Caco-2 (cell line): ENCODE results near the gene GRIN2D. TPM values are rescaled to one million over a fixed set of nuclear protein-coding genes. Genes with fewer than 3 reads are reported as not detected.

Experiments used
- BruUV-seq: library from RNA; stranded (reverse); fragments of 400-500 nt; replicated peaks from 2 replicates; lab custom pipeline; 2021; lab: Mats Ljungman, UMichigan
- CTCF ChIA-PET: fragments of 300-600 bp; sonication (Branson Sonifier 250); formaldehyde crosslinking; loops from one replicate; lab custom pipeline; 2022; ENCODE audit warnings: antibody characterized with exemption; lab: Charles Lee
- POLR2A ChIA-PET: fragments of 300-600 bp; sonication (Branson Sonifier 250); formaldehyde crosslinking; loops from one replicate; lab custom pipeline; 2022; ENCODE audit warnings: antibody characterized with exemption; lab: Charles Lee
- DNase-seq, 2 experiments: peaks; one replicate each; pipeline versions ENCODE4 v3.0.0 to v3.0.0-alpha.2; 2020 to 2022
- H3K27me3 ChIP-seq: replicated peaks from 2 replicates; pipeline ENCODE4 v1.6.0; 2011; ENCODE audit warnings: low read length; ENCODE audit not compliant: control insufficient read depth, insufficient read depth
- H3K36me3 ChIP-seq: 2 replicates; pipeline ENCODE4 v1.5.1; 2011; ENCODE audit warnings: low read length; ENCODE audit not compliant: control insufficient read depth, insufficient read depth
- H3K4me1 ChIP-seq: fragments of 250-450 bp; sonication (Bioruptor Pico); 2 replicates; pipeline ENCODE4 v1.5.1; 2020; ENCODE audit warnings: mild to moderate bottlenecking
- H3K4me3 ChIP-seq: 2 replicates; pipeline ENCODE4 v1.5.1; 2011; ENCODE audit warnings: low read depth, mild to moderate bottlenecking, control low read depth, low read length
- H3K9me3 ChIP-seq: fragments of 250-450 bp; sonication (Bioruptor Pico); 2 replicates; pipeline ENCODE4 v1.5.1; 2020; ENCODE audit warnings: mild to moderate bottlenecking, moderate library complexity
- H3K27ac Mint-ChIP-seq: one replicate; pipeline ENCODE4 v1.8.0; 2022; ENCODE audit warnings: mixed read lengths; ENCODE audit not compliant: unreplicated experiment
- H3K27me3 Mint-ChIP-seq: one replicate; pipeline ENCODE4 v1.8.0; 2022; ENCODE audit warnings: mixed read lengths; ENCODE audit not compliant: insufficient read depth, unreplicated experiment
- H3K36me3 Mint-ChIP-seq: one replicate; pipeline ENCODE4 v1.8.0; 2022; ENCODE audit warnings: mild to moderate bottlenecking, mixed read lengths; ENCODE audit not compliant: insufficient read depth, unreplicated experiment
- H3K4me1 Mint-ChIP-seq: one replicate; pipeline ENCODE4 v1.8.0; 2022; ENCODE audit warnings: low read depth, mixed read lengths; ENCODE audit not compliant: unreplicated experiment
- H3K4me3 Mint-ChIP-seq: one replicate; pipeline ENCODE4 v1.8.0; 2022; ENCODE audit warnings: mild to moderate bottlenecking, moderate library complexity, mixed read lengths; ENCODE audit not compliant: unreplicated experiment
- H3K9me3 Mint-ChIP-seq: one replicate; pipeline ENCODE4 v1.8.0; 2022; ENCODE audit warnings: mixed read lengths; ENCODE audit not compliant: unreplicated experiment
- intact Hi-C: fragments of 100-400 bp; cut with micrococcal nuclease; formaldehyde crosslinking; loops from one replicate; pipeline ENCODE4 v1.10.0; 2022; ENCODE audit not compliant: unreplicated experiment
- total RNA-seq: library from RNA; stranded (reverse); gene quantifications from 2 replicates; pipeline ENCODE4 v1.2.3, GENCODE V29; 2022
- TF ChIP-seq, protein P1 (sequence below), 2 experiments: fragments of 200-600 bp in 1 of 2; IDR thresholded peaks; 1 replicate in 1 of 2; 2 replicates in 1 of 2; pipeline versions ENCODE4 v1.5.1 to v1.8.0; 2011 to 2022; ENCODE audit warnings: antibody characterized with exemption in 1 of 2, control low read depth in 1 of 2, inconsistent platforms in 1 of 2, low read depth in 1 of 2, low read length in 1 of 2, mild to moderate bottlenecking in 1 of 2, moderate library complexity in 1 of 2; ENCODE audit not compliant: insufficient read depth in 1 of 2, severe bottlenecking in 1 of 2, unreplicated experiment in 1 of 2

GRIN2D gene
- total RNA-seq, 1 experiment from 2014 or later: 6.5 TPM

DNA sequence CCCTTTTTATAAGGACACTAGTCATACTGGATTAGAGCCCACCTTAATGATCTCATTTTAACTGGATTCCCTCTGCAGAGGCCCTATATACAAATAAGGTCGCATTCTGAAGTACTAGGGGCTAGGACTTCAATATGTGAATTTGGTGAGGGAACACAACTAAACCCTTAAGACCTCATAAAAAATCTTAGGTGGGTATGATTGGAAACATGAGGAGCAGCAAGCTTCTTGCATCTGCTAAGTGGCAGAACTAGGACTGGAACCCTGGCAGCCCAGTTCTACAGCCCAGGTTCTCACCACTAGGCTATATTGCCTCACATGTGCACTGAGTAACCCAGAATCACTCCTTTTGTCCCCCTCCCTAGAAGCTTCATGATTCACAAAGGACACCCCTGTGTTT, 35.2 kb downstream of the GRIN2D start:
- Mint-ChIP-seq H3K27me3 (no peaks in the 10 kb centered on the region), H3K36me3 (peaks cover 6% of the 10 kb centered on the region), H3K4me3 (no peak overlapping the region), H3K4me1 (peaks cover 7% of the 10 kb centered on the region), H3K9me3 (no peaks in the 10 kb centered on the region), H3K27ac (no peak overlapping the region)
- BruUV-seq: no TSS peak
- Histone ChIP-seq H3K27me3 (no peaks in the 10 kb centered on the region), H3K4me3 (no peak overlapping the region), H3K9me3 (no peaks in the 10 kb centered on the region), H3K36me3 (no peaks in the 10 kb centered on the region), H3K4me1 (peaks cover 5% of the 10 kb centered on the region; the same call in 1 of the 2 replicates)
- intact Hi-C loops: no loop called here
- CTCF ChIA-PET: interaction anchor here (0.7 kb wide), 1 partner anchor 28 kb away, joined by 3 read pairs; no protein-coding TSS in a partner anchor
- TF ChIP-seq, protein P1, sequence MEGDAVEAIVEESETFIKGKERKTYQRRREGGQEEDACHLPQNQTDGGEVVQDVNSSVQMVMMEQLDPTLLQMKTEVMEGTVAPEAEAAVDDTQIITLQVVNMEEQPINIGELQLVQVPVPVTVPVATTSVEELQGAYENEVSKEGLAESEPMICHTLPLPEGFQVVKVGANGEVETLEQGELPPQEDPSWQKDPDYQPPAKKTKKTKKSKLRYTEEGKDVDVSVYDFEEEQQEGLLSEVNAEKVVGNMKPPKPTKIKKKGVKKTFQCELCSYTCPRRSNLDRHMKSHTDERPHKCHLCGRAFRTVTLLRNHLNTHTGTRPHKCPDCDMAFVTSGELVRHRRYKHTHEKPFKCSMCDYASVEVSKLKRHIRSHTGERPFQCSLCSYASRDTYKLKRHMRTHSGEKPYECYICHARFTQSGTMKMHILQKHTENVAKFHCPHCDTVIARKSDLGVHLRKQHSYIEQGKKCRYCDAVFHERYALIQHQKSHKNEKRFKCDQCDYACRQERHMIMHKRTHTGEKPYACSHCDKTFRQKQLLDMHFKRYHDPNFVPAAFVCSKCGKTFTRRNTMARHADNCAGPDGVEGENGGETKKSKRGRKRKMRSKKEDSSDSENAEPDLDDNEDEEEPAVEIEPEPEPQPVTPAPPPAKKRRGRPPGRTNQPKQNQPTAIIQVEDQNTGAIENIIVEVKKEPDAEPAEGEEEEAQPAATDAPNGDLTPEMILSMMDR (IDR thresholded peaks at IDR 0.05; ENCODE audit: insufficient read depth in 1 of 2, low read depth in 1 of 2, low read length in 1 of 2, severe bottlenecking in 1 of 2, unreplicated experiment in 1 of 2): no peak
- POLR2A ChIA-PET: no interaction called here
- no peak for DNase-seq

DNA sequence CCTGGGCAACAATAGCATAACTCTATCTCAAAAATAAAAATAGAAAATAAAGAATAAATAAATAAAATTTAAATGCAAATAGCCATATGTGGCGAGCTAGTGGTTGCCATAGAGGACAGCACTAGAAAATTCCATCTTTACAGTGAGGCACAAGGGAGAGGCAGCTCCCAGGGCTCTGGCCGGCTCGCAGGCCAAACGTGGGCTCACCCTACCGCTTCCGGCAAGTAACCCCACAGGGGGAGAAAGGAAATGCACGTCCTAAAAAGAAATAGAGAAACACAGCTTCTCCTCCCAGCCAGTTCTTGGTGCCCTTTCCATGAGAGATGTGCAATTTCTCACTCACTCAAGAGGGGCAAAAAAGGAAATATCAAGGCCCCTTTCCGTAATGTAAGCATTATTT, 39.9 kb downstream of the GRIN2D start:
- H3K9me3 Mint-ChIP-seq: no peaks in the 10 kb centered on the region
- BruUV-seq: no TSS peak
- H3K4me1 ChIP-seq: no peaks in the 10 kb centered on the region
- H3K27ac Mint-ChIP-seq: no peak overlapping the region
- H3K36me3 Mint-ChIP-seq: peaks cover 6% of the 10 kb centered on the region
- CTCF ChIA-PET: no interaction called here
- no peak overlapping the region for H3K4me3 ChIP-seq
- DNase-seq: no peak
- no peaks in the 10 kb centered on the region for H3K27me3 ChIP-seq
- intact Hi-C loops: no loop called here
- H3K9me3 ChIP-seq: no peaks in the 10 kb centered on the region
- H3K27me3 Mint-ChIP-seq: no peaks in the 10 kb centered on the region
- peaks cover 7% of the 10 kb centered on the region for H3K4me1 Mint-ChIP-seq
- no peaks in the 10 kb centered on the region for H3K36me3 ChIP-seq
- TF ChIP-seq, protein P1 (IDR thresholded peaks at IDR 0.05; ENCODE audit: insufficient read depth in 1 of 2, low read depth in 1 of 2, low read length in 1 of 2, severe bottlenecking in 1 of 2, unreplicated experiment in 1 of 2): no peak
- no peak overlapping the region for H3K4me3 Mint-ChIP-seq
- POLR2A ChIA-PET: interaction anchor here (0.5 kb wide), 1 partner anchor 121 kb away, joined by 5 read pairs; no protein-coding TSS in a partner anchor

DNA sequence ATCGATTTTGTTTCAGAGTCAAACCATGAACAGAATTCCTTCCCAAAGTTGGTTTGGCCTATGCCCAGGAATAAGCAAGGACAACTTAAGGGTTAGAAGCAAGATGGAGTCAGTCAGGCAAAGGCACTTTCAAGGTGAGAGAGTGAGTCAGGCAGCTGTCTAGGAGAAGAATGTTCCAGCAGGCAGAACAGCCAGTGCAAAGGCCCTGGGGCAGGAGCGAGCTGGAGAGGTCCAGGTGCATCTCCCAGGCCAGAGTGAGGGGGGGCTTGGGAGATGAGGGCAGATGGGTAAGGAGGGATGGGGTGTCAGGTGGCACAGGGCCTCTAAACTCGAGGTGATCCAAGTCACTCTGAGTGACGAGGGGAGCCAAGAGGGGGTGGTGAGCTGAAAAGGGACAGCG, 43.1 kb downstream of the GRIN2D start:
- POLR2A ChIA-PET: no interaction called here
- H3K4me1 Mint-ChIP-seq: peaks cover 7% of the 10 kb centered on the region
- no TSS peak for BruUV-seq
- H3K36me3 Mint-ChIP-seq: no peaks in the 10 kb centered on the region
- TF ChIP-seq, protein P1 (IDR thresholded peaks at IDR 0.05; ENCODE audit: insufficient read depth in 1 of 2, low read depth in 1 of 2, low read length in 1 of 2, severe bottlenecking in 1 of 2, unreplicated experiment in 1 of 2): no peak
- H3K9me3 Mint-ChIP-seq: no peaks in the 10 kb centered on the region
- no peak overlapping the region for H3K27ac Mint-ChIP-seq
- no peak for DNase-seq
- CTCF ChIA-PET: no interaction called here
- H3K9me3 ChIP-seq: no peaks in the 10 kb centered on the region
- H3K36me3 ChIP-seq: no peaks in the 10 kb centered on the region
- H3K27me3 Mint-ChIP-seq: no peaks in the 10 kb centered on the region
- no peaks in the 10 kb centered on the region for H3K4me1 ChIP-seq
- no peak overlapping the region for H3K4me3 ChIP-seq
- H3K4me3 Mint-ChIP-seq: no peak overlapping the region
- intact Hi-C loops: no loop called here
- H3K27me3 ChIP-seq: no peaks in the 10 kb centered on the region
